Choroid plexus epithelial cell (primary cell): ENCODE results near the gene SPRED2.

Source experiments
- DNase-seq: peaks from one replicate; pipeline ENCODE4 v3.0.0-alpha.2; 2010; ENCODE audit warnings: low read depth
- H3K4me3 ChIP-seq: 2 replicates; pipeline ENCODE4 v1.5.1; 2011; ENCODE audit warnings: low read depth, mild to moderate bottlenecking, control low read depth, low read length, moderate library complexity
- TF ChIP-seq, protein P1 (sequence below): conservative IDR thresholded peaks from 2 replicates; pipeline ENCODE4 v1.5.1; 2011; ENCODE audit warnings: low read depth, mild to moderate bottlenecking, control low read depth, inconsistent platforms, low read length, moderate library complexity

SPRED2 gene

DNA sequence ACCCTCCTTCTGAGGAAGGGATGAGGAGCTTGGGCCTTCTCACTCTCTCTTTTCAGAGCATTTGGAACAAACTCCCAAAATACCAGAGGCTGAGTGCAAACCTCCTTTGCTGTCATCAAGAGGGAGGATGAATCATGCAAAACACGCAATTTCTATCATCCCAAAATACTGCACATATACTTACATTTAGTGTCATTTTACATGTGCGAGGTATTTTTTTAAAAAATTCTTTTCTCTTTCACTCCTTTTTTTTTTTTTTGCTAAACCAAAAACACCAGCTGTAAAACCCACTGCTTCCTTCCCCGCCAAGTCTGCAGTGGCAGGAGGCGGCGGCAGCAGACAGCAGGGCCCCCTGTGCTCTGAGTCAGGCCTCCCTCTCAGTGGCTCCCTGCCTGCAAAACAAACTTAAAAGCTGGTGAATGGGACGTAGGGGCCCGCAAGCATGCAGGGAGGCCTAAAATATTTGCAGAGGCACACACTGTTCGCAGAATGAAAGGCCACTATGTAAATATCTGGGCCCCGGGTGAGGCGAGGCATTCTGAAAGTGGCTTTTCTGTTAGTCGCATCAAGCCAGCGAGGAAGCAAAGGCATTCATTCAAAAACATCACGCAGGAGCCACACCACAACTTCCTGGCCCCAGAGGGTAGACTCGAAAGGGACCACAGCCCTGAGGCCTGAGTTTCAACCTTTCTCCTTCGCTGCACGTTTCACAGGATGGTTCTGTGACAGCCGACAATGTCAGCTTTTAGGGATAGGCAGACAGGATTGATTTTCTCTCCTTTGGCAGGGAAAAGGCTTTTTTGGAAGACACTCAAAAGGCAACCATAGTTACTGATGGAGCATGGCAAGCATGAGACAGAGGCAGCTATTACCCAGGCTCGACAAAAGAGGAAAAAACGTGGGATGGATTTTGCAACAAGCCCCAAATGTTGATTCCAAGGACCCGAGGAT, 131.4 kb downstream of the SPRED2 start:
- peak; percentile 86 for DNase-seq
- H3K4me3 ChIP-seq: peak overlapping the region; percentile 21
- TF ChIP-seq, protein P1, sequence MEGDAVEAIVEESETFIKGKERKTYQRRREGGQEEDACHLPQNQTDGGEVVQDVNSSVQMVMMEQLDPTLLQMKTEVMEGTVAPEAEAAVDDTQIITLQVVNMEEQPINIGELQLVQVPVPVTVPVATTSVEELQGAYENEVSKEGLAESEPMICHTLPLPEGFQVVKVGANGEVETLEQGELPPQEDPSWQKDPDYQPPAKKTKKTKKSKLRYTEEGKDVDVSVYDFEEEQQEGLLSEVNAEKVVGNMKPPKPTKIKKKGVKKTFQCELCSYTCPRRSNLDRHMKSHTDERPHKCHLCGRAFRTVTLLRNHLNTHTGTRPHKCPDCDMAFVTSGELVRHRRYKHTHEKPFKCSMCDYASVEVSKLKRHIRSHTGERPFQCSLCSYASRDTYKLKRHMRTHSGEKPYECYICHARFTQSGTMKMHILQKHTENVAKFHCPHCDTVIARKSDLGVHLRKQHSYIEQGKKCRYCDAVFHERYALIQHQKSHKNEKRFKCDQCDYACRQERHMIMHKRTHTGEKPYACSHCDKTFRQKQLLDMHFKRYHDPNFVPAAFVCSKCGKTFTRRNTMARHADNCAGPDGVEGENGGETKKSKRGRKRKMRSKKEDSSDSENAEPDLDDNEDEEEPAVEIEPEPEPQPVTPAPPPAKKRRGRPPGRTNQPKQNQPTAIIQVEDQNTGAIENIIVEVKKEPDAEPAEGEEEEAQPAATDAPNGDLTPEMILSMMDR: peak; percentile 31

DNA sequence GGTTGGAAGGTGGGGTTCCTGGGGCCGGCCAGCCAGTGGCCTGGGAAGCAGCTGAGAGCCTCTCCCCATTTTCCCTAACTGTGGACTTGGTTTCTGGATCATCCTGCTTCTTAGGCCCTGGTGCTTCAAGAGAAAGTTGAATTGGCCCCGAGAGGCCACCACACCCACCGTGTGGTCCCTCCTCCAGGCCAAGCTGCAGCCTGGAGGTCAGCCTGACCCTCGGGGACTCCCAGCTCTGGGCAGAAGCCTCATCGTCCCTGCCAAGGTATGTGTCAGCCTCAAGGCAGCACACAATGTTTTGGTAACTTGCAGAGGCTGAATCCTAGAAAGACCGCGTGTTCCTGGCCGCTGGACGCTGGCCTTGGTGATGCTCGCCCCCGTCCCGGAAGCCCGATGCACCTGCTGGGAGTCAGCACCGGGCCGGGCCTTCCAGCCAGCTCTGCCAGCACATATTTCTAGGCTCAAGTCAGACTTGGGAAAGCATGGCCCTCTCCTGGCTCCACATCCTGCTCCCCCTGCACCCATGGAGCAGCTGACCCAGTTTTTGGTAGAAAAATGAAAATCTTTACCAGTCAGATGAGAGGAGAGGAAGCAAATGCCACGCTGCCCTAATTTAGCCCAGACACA, 132.2 kb downstream of the SPRED2 start:
- H3K4me3 ChIP-seq: no peak overlapping the region
- TF ChIP-seq, protein P1: no peak
- peak; percentile 71 for DNase-seq

DNA sequence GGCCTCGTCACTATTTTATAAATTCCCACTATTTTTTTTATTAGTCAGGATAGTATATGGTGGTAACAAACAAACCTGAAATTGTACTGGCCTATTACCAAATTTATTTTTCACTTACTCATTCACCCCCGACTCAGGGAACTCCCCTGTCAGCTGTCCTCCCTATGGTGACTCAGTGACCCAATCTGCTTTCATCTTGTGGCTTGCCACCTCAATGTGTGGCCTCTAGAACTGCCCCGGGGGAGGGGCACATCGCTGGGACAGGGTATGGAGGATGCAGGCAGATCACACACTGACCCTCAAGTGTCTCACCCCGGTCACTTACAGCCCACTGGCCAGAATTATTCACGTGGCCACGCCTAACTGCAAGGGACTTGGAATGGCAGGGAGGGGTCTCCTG, 133.2 kb downstream of the SPRED2 start:
- no peak for DNase-seq
- TF ChIP-seq, protein P1: no peak

DNA sequence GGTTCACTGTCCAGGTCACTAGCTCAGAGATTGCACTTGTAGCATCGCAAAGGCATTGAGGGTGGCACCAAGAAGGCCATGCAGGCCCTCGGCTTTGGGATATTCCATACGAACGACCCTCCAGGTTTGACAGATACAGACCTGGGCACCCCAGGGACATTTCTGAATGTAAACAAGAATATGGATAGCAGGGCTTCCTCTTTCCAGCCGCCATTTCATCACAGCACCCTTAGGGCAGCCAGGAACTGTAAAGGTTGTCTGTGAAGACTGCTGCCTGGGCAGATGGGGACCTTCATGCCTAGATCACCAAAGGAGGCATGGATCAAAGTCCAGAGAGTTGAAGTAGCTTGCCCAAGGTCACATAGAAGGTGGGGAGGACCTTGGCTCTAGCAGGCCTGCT, 134.3 kb downstream of the SPRED2 start:
- no peak overlapping the region for H3K4me3 ChIP-seq
- DNase-seq: no peak
- TF ChIP-seq, protein P1: no peak

More for the DNA sequence above, 133.2 kb downstream of the SPRED2 start:
- no peak overlapping the region for H3K4me3 ChIP-seq

DNA sequence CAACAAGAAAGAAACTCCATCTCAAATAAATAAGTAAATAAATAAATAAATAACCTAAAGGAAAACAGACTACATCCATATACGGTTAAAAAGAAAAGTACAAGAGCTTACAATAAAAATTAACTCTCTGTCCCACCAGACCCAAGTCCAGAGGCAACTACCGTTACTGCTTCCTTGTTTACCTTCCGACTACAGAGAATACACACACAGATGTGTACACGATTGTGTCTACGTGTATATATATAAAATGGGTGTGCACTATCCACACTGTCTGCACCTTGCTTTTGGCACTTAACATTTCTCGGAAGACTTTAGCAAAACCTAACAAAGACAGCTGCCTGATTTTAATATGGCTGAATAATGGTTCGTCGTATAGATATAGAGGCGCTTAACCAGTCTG, 134.9 kb downstream of the SPRED2 start:
- TF ChIP-seq, protein P1: no peak
- no peak for DNase-seq
- no peak overlapping the region for H3K4me3 ChIP-seq

DNA sequence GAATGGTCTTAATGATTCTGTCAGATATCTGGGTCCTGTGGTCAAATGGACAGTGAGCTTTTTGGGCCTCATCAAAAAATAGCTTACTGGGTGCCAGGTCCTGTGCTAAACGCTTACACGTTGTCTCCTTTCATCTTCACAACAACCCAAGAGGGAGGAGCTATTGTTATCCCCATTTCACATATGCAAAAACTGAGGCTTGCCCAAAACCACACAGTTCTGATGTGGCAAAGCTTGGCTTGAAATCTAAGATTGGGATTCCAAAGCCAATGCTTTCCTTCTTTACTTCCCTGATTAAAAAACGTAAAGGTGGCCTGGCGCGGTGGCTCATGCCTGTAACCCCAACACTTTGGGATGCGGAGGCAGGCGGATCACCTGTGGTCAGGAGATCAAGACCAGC, 135.4 kb downstream of the SPRED2 start:
- TF ChIP-seq, protein P1: no peak
- no peak for DNase-seq
- no peak overlapping the region for H3K4me3 ChIP-seq
